Measurements from ENCODE around the gene MPV17. TPM values are rescaled to one million over a fixed set of nuclear protein-coding genes. Genes with fewer than 3 reads are reported as not detected.

The MPV17 gene
- total RNA-seq, 1 experiment from 2014 or later: 51.5 TPM

DNA sequence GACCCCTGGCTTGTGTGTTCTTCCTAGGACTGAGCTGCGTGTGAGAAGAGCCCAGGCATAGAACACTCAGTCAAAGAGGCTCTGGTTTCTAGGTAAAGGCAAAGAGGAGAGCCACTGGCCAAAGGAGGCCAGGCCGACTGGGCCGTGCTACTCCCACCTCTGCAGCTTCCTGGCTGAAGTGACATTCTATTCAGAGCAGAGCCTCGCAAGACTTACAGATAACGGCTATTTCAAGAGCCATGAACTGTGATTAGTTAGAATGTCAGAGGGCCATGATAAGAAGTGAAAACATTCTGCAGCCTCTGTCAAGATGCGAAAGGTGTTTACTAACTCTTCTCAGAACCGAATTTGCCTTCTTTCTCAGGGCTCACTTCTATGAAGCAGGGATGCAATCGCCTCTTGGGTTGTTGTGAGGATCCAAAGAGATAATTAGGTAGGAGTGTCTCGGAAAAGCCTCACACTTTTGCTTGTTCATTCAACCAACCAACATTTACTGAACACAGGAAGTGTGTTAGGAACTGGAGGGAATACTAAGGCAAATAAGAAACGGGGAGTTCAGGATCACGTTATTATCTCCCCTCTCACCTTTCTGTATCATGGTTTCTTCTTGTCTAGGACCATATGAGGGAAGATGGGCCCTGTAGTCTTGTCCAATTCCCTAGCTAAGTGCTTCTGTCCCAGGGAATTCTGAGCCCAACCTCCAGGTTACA, 51.1 kb downstream of the MPV17 start:
- peaks cover 8% of the 10 kb centered on the region for H3K9me3 Mint-ChIP-seq
- DNase-seq (ENCODE audit: low spot score): no peak
- H3K36me3 Mint-ChIP-seq: no peaks in the 10 kb centered on the region
- H3K4me1 Mint-ChIP-seq: peaks cover 6% of the 10 kb centered on the region; the same call in 1 of the 2 replicates
- peaks cover 7% of the 10 kb centered on the region for H3K27me3 Mint-ChIP-seq (ENCODE audit: low read depth)
- ChIA-PET CTCF (interaction anchor here (0.9 to 4.1 kb wide), 8 partner anchors 9 to 31 kb away, joined by 3 to 34 read pairs (median 6); partner anchors contain the start of gene TRIM54), POLR2A (interaction anchor here (0.7 kb wide), 1 partner anchor 185 kb away, joined by 3 read pairs; the partner anchor contains the start of gene KHK)
- no peak for TF ChIP-seq MYBL2 (CRISPR knock-in tag; IDR thresholded peaks at IDR 0.05)
- no peak for TF ChIP-seq ZNF232 (CRISPR knock-in tag; IDR thresholded peaks at IDR 0.05)
- TF ChIP-seq, protein P1, sequence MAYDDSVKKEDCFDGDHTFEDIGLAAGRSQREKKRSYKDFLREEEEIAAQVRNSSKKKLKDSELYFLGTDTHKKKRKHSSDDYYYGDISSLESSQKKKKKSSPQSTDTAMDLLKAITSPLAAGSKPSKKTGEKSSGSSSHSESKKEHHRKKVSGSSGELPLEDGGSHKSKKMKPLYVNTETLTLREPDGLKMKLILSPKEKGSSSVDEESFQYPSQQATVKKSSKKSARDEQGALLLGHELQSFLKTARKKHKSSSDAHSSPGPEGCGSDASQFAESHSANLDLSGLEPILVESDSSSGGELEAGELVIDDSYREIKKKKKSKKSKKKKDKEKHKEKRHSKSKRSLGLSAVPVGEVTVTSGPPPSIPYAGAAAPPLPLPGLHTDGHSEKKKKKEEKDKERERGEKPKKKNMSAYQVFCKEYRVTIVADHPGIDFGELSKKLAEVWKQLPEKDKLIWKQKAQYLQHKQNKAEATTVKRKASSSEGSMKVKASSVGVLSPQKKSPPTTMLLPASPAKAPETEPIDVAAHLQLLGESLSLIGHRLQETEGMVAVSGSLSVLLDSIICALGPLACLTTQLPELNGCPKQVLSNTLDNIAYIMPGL (CRISPR knock-in tag; IDR thresholded peaks at IDR 0.05): no peak
- TF ChIP-seq ATF1 (CRISPR knock-in tag; IDR thresholded peaks at IDR 0.05): no peak
- no peak for TF ChIP-seq CREB1 (CRISPR knock-in tag; IDR thresholded peaks at IDR 0.05)
- TF ChIP-seq CTCF (IDR thresholded peaks at IDR 0.05): no peak
- no peak for TF ChIP-seq ZNF396 (CRISPR knock-in tag; IDR thresholded peaks at IDR 0.05; ENCODE audit: borderline replicate concordance)
- no peak for TF ChIP-seq STAT6 (CRISPR knock-in tag; conservative IDR thresholded peaks at IDR 0.05; ENCODE audit: low read depth)
- H3K4me3 Mint-ChIP-seq: no peak overlapping the region
- ATAC-seq: no peak
- no peak overlapping the region for H3K27ac Mint-ChIP-seq

GRCh38 chr2:27270670-27271069, 52.2 kb downstream of the MPV17 start:
- Mint-ChIP-seq H3K36me3 (no peaks in the 10 kb centered on the region), H3K4me1 (peaks cover 6% of the 10 kb centered on the region; the same call in 1 of the 2 replicates), H3K27me3 (ENCODE audit: low read depth) (peaks cover 7% of the 10 kb centered on the region), H3K4me3 (no peak overlapping the region), H3K27ac (no peak overlapping the region), H3K9me3 (peaks cover 8% of the 10 kb centered on the region)
- ATAC-seq (no peak), DNase-seq (ENCODE audit: low spot score) (no peak)
- no peak for TF ChIP-seq ZNF232 (CRISPR knock-in tag; IDR thresholded peaks at IDR 0.05)
- CTCF ChIA-PET: interaction anchor here (1.0 to 4.1 kb wide), 2 partner anchors 10 to 31 kb away, joined by 4 to 34 read pairs; partner anchors contain the start of gene TRIM54
- POLR2A ChIA-PET: no interaction called here

- DNase-seq (ENCODE audit: low spot score) (no peak), ATAC-seq (no peak)
- Mint-ChIP-seq H3K4me1 (peaks cover 7% of the 10 kb centered on the region; the same call in 1 of the 2 replicates), H3K4me3 (no peak overlapping the region), H3K9me3 (peaks cover 8% of the 10 kb centered on the region), H3K27me3 (ENCODE audit: low read depth) (peaks cover 7% of the 10 kb centered on the region), H3K36me3 (no peaks in the 10 kb centered on the region), H3K27ac (no peak overlapping the region)
- ChIA-PET POLR2A (no interaction called here), CTCF (interaction anchor here (4.1 kb wide), 1 partner anchor 11 kb away, joined by 34 read pairs; the partner anchor contains the start of gene TRIM54)
- TF ChIP-seq, protein P2, sequence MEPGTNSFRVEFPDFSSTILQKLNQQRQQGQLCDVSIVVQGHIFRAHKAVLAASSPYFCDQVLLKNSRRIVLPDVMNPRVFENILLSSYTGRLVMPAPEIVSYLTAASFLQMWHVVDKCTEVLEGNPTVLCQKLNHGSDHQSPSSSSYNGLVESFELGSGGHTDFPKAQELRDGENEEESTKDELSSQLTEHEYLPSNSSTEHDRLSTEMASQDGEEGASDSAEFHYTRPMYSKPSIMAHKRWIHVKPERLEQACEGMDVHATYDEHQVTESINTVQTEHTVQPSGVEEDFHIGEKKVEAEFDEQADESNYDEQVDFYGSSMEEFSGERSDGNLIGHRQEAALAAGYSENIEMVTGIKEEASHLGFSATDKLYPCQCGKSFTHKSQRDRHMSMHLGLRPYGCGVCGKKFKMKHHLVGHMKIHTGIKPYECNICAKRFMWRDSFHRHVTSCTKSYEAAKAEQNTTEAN (CRISPR knock-in tag; IDR thresholded peaks at IDR 0.05): no peak
- TF ChIP-seq NFE2L1 (CRISPR knock-in tag; IDR thresholded peaks at IDR 0.05) (no peak), SP1 (CRISPR knock-in tag; conservative IDR thresholded peaks at IDR 0.05) (no peak), E2F5 (CRISPR knock-in tag; IDR thresholded peaks at IDR 0.05) (no peak), ZNF423 (CRISPR knock-in tag; IDR thresholded peaks at IDR 0.05) (no peak)
- TF ChIP-seq, protein P3, sequence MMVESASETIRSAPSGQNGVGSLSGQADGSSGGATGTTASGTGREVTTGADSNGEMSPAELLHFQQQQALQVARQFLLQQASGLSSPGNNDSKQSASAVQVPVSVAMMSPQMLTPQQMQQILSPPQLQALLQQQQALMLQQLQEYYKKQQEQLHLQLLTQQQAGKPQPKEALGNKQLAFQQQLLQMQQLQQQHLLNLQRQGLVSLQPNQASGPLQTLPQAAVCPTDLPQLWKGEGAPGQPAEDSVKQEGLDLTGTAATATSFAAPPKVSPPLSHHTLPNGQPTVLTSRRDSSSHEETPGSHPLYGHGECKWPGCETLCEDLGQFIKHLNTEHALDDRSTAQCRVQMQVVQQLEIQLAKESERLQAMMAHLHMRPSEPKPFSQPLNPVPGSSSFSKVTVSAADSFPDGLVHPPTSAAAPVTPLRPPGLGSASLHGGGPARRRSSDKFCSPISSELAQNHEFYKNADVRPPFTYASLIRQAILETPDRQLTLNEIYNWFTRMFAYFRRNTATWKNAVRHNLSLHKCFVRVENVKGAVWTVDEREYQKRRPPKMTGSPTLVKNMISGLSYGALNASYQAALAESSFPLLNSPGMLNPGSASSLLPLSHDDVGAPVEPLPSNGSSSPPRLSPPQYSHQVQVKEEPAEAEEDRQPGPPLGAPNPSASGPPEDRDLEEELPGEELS (CRISPR knock-in tag; IDR thresholded peaks at IDR 0.05): no peak
- TF ChIP-seq, protein P1 (CRISPR knock-in tag; IDR thresholded peaks at IDR 0.05): no peak
Measured at GRCh38 chr2:27270131-27270530, 52.8 kb downstream of the MPV17 start.
